ENCODE results near the gene NFAT5. TPM values are rescaled to one million over a fixed set of nuclear protein-coding genes. Genes with fewer than 3 reads are reported as not detected.
"Not testable (repeated sequence)": the region's sequence is repeated elsewhere in the genome, so short reads cannot be mapped to it uniquely, and the experiment has no call there.

NFAT5 gene, protein sequence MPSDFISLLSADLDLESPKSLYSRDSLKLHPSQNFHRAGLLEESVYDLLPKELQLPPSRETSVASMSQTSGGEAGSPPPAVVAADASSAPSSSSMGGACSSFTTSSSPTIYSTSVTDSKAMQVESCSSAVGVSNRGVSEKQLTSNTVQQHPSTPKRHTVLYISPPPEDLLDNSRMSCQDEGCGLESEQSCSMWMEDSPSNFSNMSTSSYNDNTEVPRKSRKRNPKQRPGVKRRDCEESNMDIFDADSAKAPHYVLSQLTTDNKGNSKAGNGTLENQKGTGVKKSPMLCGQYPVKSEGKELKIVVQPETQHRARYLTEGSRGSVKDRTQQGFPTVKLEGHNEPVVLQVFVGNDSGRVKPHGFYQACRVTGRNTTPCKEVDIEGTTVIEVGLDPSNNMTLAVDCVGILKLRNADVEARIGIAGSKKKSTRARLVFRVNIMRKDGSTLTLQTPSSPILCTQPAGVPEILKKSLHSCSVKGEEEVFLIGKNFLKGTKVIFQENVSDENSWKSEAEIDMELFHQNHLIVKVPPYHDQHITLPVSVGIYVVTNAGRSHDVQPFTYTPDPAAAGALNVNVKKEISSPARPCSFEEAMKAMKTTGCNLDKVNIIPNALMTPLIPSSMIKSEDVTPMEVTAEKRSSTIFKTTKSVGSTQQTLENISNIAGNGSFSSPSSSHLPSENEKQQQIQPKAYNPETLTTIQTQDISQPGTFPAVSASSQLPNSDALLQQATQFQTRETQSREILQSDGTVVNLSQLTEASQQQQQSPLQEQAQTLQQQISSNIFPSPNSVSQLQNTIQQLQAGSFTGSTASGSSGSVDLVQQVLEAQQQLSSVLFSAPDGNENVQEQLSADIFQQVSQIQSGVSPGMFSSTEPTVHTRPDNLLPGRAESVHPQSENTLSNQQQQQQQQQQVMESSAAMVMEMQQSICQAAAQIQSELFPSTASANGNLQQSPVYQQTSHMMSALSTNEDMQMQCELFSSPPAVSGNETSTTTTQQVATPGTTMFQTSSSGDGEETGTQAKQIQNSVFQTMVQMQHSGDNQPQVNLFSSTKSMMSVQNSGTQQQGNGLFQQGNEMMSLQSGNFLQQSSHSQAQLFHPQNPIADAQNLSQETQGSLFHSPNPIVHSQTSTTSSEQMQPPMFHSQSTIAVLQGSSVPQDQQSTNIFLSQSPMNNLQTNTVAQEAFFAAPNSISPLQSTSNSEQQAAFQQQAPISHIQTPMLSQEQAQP (N-terminal part only)
- total RNA-seq: 41.0 to 51.3 TPM (median 44.7 TPM) in 3 replicates
- long read RNA-seq, full-length matches to known transcripts: 1 of 4 reads
- long read RNA-seq, partial matches to known transcripts: 1 of 4 reads
- long read RNA-seq, other reads (novel, unspliced or antisense): 2 of 4 reads

DNA sequence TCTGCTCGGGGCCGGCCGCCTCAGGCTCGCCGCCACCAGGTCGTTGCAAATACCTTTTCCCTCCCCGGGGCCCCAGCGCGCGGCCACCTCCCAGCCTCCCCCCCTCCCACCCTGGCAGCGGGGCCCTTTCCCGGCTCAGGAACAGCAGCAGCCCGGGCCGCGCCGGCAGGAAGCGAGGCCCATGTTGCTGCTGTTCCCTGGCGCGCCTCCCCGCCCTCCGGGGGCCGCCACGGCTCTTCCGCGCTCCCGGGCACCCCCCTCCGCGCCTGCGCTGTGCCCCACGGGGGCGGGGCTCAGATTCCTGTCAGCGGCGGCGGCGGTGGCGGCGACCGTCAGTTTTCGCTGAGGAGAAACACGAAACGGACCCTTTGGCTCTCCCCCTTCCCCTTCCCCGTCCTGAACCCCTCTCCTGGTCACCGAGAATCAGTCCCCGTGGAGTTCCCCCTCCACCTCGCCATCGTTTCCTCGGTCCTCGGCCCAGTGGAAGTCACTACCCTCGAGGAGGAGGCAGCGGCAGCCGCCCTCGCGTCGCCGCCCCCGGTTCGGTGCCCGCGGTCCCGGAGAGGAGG is at the start of gene NFAT5:
NFAT5 (plus strand) TSS at position 296 of the 569 bp plus-strand sequence. CDS start 336 bp downstream, outside the sequence.
- H3K27me3 Mint-ChIP-seq (ENCODE audit: low read depth): no peaks in the 10 kb centered on the region
- H3K4me1 Mint-ChIP-seq (ENCODE audit: low read depth): peaks cover 49% of the 10 kb centered on the region
- peaks cover 3% of the 10 kb centered on the region for H3K36me3 Mint-ChIP-seq (ENCODE audit: low read depth)
- H3K4me3 Mint-ChIP-seq (ENCODE audit: unreplicated experiment): peak within 1 kb of the TSS; percentile 98
- H3K27ac Mint-ChIP-seq (ENCODE audit: unreplicated experiment): peak within 1 kb of the TSS; percentile 96
- TF ChIP-seq, protein P1, sequence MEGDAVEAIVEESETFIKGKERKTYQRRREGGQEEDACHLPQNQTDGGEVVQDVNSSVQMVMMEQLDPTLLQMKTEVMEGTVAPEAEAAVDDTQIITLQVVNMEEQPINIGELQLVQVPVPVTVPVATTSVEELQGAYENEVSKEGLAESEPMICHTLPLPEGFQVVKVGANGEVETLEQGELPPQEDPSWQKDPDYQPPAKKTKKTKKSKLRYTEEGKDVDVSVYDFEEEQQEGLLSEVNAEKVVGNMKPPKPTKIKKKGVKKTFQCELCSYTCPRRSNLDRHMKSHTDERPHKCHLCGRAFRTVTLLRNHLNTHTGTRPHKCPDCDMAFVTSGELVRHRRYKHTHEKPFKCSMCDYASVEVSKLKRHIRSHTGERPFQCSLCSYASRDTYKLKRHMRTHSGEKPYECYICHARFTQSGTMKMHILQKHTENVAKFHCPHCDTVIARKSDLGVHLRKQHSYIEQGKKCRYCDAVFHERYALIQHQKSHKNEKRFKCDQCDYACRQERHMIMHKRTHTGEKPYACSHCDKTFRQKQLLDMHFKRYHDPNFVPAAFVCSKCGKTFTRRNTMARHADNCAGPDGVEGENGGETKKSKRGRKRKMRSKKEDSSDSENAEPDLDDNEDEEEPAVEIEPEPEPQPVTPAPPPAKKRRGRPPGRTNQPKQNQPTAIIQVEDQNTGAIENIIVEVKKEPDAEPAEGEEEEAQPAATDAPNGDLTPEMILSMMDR (IDR thresholded peaks at IDR 0.05): peak; percentile 39
- H3K9me3 Mint-ChIP-seq (ENCODE audit: low read depth): no peaks in the 10 kb centered on the region
- DNase-seq (ENCODE audit: low spot score): peak; percentile 92

DNA sequence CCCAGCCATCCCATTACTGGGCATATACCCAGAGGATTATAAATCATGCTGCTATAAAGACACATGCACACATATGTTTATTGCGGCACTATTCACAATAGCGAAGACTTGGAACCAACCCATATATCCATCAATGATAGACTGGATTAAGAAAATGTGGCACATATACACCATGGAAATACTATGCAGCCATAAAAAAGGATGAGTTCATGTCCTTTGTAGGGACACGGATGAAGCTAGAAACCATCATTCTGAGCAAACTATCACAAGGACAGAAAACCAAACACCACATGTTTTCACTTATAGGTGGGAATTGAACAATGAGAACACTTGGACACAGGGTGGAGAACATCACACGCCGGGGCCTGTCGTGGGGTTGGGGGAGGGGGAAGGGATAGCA is 47.9 kb upstream of the NFAT5 start:
- H3K36me3 Mint-ChIP-seq (ENCODE audit: low read depth); H3K4me3 Mint-ChIP-seq (ENCODE audit: unreplicated experiment); H3K9me3 Mint-ChIP-seq (ENCODE audit: low read depth); H3K27me3 Mint-ChIP-seq (ENCODE audit: low read depth); H3K27ac Mint-ChIP-seq (ENCODE audit: unreplicated experiment); DNase-seq (ENCODE audit: low spot score): not testable (repeated sequence)
- peaks cover 31% of the 10 kb centered on the region for H3K4me1 Mint-ChIP-seq (ENCODE audit: low read depth)

DNA sequence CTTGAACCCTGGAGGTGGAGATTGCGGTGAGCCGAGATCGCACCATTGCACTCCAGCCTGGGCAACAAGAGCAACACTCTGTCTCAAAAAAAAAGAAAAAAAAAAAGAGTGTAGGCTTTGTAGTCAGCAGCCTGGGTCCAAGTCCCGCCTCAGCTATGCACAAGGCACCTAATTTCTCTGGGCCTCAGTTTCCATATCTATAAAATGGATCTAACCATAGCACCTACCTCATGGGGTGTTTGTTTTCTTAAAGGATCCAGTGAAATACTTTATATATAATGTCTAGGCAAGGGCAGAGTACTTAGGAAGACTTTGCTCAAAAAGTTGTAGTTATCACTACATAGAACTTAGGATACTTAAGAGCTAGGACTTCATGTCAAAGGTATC is 45.4 kb upstream of the NFAT5 start:
- Mint-ChIP-seq H3K4me3 (ENCODE audit: unreplicated experiment) (no peak overlapping the region), H3K4me1 (ENCODE audit: low read depth) (peaks cover 16% of the 10 kb centered on the region), H3K36me3 (ENCODE audit: low read depth) (no peaks in the 10 kb centered on the region), H3K9me3 (ENCODE audit: low read depth) (peaks cover 4% of the 10 kb centered on the region), H3K27ac (ENCODE audit: unreplicated experiment) (peak overlapping the region; percentile 83), H3K27me3 (ENCODE audit: low read depth) (no peaks in the 10 kb centered on the region)
- TF ChIP-seq, protein P1 (IDR thresholded peaks at IDR 0.05): no peak
- DNase-seq (ENCODE audit: low spot score): no peak

- TF ChIP-seq, protein P1 (IDR thresholded peaks at IDR 0.05): no peak
- Mint-ChIP-seq H3K9me3 (ENCODE audit: low read depth) (peaks cover 4% of the 10 kb centered on the region), H3K4me3 (ENCODE audit: unreplicated experiment) (no peak overlapping the region), H3K27ac (ENCODE audit: unreplicated experiment) (peak overlapping the region; percentile 83), H3K36me3 (ENCODE audit: low read depth) (no peaks in the 10 kb centered on the region), H3K27me3 (ENCODE audit: low read depth) (no peaks in the 10 kb centered on the region), H3K4me1 (ENCODE audit: low read depth) (peaks cover 16% of the 10 kb centered on the region)
- no peak for DNase-seq (ENCODE audit: low spot score)
Measured at GRCh38 chr16:69520800-69521602, 44.8 kb upstream of the NFAT5 start.
